ENCODE results near the gene TNFRSF8. TPM values are rescaled to one million over a fixed set of nuclear protein-coding genes. Genes with fewer than 3 reads are reported as not detected.
A peak's percentile ranks its signal among the peaks of the same experiment; 100 is the strongest.

TNFRSF8 gene
- total and polyA plus RNA-seq, 9 of the 15 experiments (the other 6 are each of a cell fraction or from before 2014, with no cell fraction given) = 3.5 to 38.4 (median 17.1) TPM

DNA sequence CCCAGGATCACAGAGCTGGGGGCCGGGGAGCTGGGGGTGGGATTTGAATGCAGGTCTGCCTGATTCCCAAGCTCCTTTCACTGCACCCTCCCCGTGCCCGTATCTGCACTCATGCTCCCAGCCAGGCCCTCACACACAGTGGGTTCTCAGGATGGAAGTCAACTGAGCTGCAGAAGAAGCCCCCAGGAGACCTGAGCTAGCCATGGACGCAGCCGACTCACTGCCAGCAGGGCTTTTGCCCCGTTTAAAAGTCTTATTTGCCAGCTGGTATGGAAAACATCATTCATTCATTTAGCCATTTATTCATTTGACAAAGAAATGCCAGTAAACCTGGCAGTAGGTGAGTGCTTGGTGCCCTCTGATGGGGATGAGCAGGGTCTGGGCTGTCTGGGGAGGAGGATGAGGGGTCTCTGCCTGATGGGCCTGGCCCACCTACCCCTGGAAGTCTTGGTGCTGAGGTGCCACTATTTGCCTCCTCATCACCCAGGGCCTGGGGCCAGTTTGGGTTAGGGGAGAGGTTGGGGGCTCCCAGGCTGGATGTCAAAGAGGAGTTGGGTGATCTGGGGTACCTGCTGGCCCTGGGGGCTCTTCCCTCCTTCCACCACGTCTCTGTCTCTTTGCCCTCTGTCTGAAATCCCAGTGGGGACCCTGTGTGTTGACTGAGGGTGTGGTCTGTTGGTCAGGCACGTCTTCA lies 106.5 kb downstream of the TNFRSF8 start:
- Histone ChIP-seq H4K20me1 (replicated peaks; ENCODE audit: control insufficient read depth, insufficient read depth, low read length) (peaks cover 24% of the 10 kb centered on the region), H3K79me2 (ENCODE audit: control insufficient read depth, insufficient read depth, low read length) (peaks cover 71% of the 10 kb centered on the region), H3K4me1 (replicated peaks in 1 of 2; ENCODE audit: control insufficient read depth in 2 of 2, insufficient read depth in 2 of 2, low read length in 2 of 2) (peaks cover 41 to 42% of the 10 kb centered on the region in 2 experiments), H3K4me3 (no peak overlapping the region), H3K4me2 (ENCODE audit: insufficient read depth, low read length) (no peak overlapping the region), H3K36me3 (ENCODE audit: control insufficient read depth, insufficient read depth, low read length) (peaks cover 17% of the 10 kb centered on the region; the same call in 2 of the 3 replicates), H3K27me3 (ENCODE audit: control insufficient read depth in 2 of 2, insufficient read depth in 2 of 2, low read length in 2 of 2) (no peaks in the 10 kb centered on the region), H3K9ac (ENCODE audit: insufficient read depth in 1 of 2, low read depth in 2 of 2, low read length in 2 of 2) (peak overlapping the region in 1 of 2 experiments; percentile 32; a peak in 1 of 4 replicates), H2AFZ (ENCODE audit: low read depth, low read length) (no peak overlapping the region), H3K27ac (ENCODE audit: extremely low read depth, low read depth, low read length) (no peak overlapping the region), H3K9me3 (replicated peaks; ENCODE audit: control insufficient read depth, insufficient read depth, low read depth, low read length) (no peaks in the 10 kb centered on the region), H3K9me1 (ENCODE audit: control insufficient read depth, insufficient read depth, low read length) (no peaks in the 10 kb centered on the region)
- WGBS (ENCODE audit: insufficient coverage, low coverage, missing lambda C conversion rate) = 80% methylated on average over 8 of the region's 8 CpGs
- ChIA-PET POLR2A (interaction anchor here (0.6 to 2.1 kb wide), 6 partner anchors 10 to 66 kb away, joined by 3 to 18 read pairs (median 4); no protein-coding TSS in a partner anchor), CTCF (ENCODE audit: low intra/inter-chr PET ratio) (interaction anchor here (0.6 kb wide), 1 partner anchor 46 kb away, joined by 3 read pairs; no protein-coding TSS in a partner anchor)
- FAIRE-seq (no peak), DNase-seq (ENCODE audit: extremely low read depth in 1 of 4, low spot score in 3 of 4) (no peak), ATAC-seq (no peak)
- peak; percentile 16; the same call in 1 of the 2 replicates for TF ChIP-seq ZNF24 (IDR thresholded peaks at IDR 0.05)
- no peak for TF ChIP-seq SMARCA5 (IDR thresholded peaks at IDR 0.05)
- intact Hi-C loops (cut with micrococcal nuclease) = no loop called here
- in situ Hi-C loops (cut with MboI) = no loop called here
- BruUV-seq (replicated peaks) = no TSS peak

DNA sequence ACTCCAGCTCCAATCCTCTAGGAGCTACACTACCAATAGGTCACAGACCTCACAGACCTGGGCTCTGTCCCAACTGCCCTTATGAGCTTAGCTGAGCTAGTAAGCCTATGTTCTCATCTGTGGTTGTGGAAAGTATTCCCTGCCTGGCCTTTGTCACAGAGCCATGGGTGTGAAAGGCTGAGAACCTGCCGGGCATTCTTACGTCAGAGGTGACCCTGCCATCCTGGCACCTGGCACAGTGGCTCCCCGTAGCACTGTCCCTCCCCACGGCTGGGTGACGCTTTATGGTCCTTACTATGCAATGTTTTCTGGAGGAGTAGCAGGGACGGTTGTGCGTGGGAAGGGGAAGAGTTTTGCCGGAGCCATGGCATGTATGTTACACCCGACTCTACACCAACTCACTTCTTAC lies 107.2 kb downstream of the TNFRSF8 start:
- in situ Hi-C loops (cut with MboI) (no loop called here), intact Hi-C loops (cut with micrococcal nuclease) (no loop called here)
- H3K4me1 ChIP-seq (replicated peaks in 1 of 2; ENCODE audit: control insufficient read depth in 2 of 2, insufficient read depth in 2 of 2, low read length in 2 of 2) = peaks cover 48 to 49% of the 10 kb centered on the region in 2 experiments
- peak overlapping the region in 1 of 2 experiments; percentile 61; a peak in 1 of 4 replicates for H3K9ac ChIP-seq (ENCODE audit: insufficient read depth in 1 of 2, low read depth in 2 of 2, low read length in 2 of 2)
- CTCF ChIA-PET (ENCODE audit: low intra/inter-chr PET ratio) = no interaction called here
- H2AFZ ChIP-seq (ENCODE audit: low read depth, low read length) = no peak overlapping the region
- no TSS peak for BruUV-seq (replicated peaks)
- no peak overlapping the region for H3K27ac ChIP-seq (ENCODE audit: extremely low read depth, low read depth, low read length)
- no peak overlapping the region for H3K4me3 ChIP-seq
- POLR2A ChIA-PET = interaction anchor here (1.2 kb wide), 1 partner anchor 48 kb away, joined by 7 read pairs; no protein-coding TSS in a partner anchor
- no peaks in the 10 kb centered on the region for H3K9me3 ChIP-seq (replicated peaks; ENCODE audit: control insufficient read depth, insufficient read depth, low read depth, low read length)
- FAIRE-seq (no peak), DNase-seq (ENCODE audit: extremely low read depth in 1 of 4, low spot score in 3 of 4) (no peak), ATAC-seq (no peak)
- H3K27me3 ChIP-seq (ENCODE audit: control insufficient read depth in 2 of 2, insufficient read depth in 2 of 2, low read length in 2 of 2) = no peaks in the 10 kb centered on the region
- TF ChIP-seq ZNF766 (CRISPR knock-in tag; conservative IDR thresholded peaks at IDR 0.05) (no peak), ZNF609 (CRISPR knock-in tag; IDR thresholded peaks at IDR 0.05; ENCODE audit: borderline replicate concordance) (no peak), ETV6 (IDR thresholded peaks at IDR 0.05; ENCODE audit: borderline replicate concordance in 1 of 2, low read depth in 2 of 2, low read length in 1 of 2) (no peak), ETV6 (CRISPR knock-in tag; IDR thresholded peaks at IDR 0.05; ENCODE audit: borderline replicate concordance) (no peak)
- no peak overlapping the region for H3K4me2 ChIP-seq (ENCODE audit: insufficient read depth, low read length)
- H3K79me2 ChIP-seq (ENCODE audit: control insufficient read depth, insufficient read depth, low read length) = peaks cover 77% of the 10 kb centered on the region
- H4K20me1 ChIP-seq (replicated peaks; ENCODE audit: control insufficient read depth, insufficient read depth, low read length) = peaks cover 31% of the 10 kb centered on the region
- peaks cover under 1% of the 10 kb centered on the region for H3K9me1 ChIP-seq (ENCODE audit: control insufficient read depth, insufficient read depth, low read length)
- 92% methylated on average over 9 of the region's 9 CpGs for WGBS (ENCODE audit: insufficient coverage, low coverage, missing lambda C conversion rate)
- peaks cover 17% of the 10 kb centered on the region; the same call in 2 of the 3 replicates for H3K36me3 ChIP-seq (ENCODE audit: control insufficient read depth, insufficient read depth, low read length)
